GM23338 (cell line): ENCODE measurements around the gene REX1BD.

Source experiments
- CTCF ChIP-seq, 2 experiments: fragments of 200-600 bp in 1 of 2; sonication (generic) in 1 of 2; conservative IDR thresholded peaks; 2 replicates each; pipeline versions ENCODE4 v1.5.1 to v1.6.1; 2016 to 2017; ENCODE audit warnings: antibody characterized with exemption in 2 of 2, low read depth in 2 of 2, mild to moderate bottlenecking in 2 of 2, moderate library complexity in 1 of 2
- EZH2 ChIP-seq: fragments of 200-600 bp; sonication (generic); IDR thresholded peaks from one replicate; pipeline ENCODE4 v1.8.0; 2017; ENCODE audit warnings: antibody characterized with exemption, mild to moderate bottlenecking, low read depth; ENCODE audit not compliant: unreplicated experiment
- JUNB ChIP-seq: IDR thresholded peaks from one replicate; pipeline ENCODE4 v1.6.1; 2016; ENCODE audit warnings: antibody characterized with exemption; ENCODE audit not compliant: unreplicated experiment
- POLR2AphosphoS5 ChIP-seq: IDR thresholded peaks from 2 replicates; pipeline ENCODE4 v1.6.1; 2016; ENCODE audit warnings: antibody characterized with exemption, low read depth
- REST ChIP-seq: IDR thresholded peaks from one replicate; pipeline ENCODE4 v1.6.1; 2018; ENCODE audit warnings: antibody characterized with exemption; ENCODE audit not compliant: unreplicated experiment

- 0 out of 4 replicates have a peak, but pooled peaks of 1 of the 2 experiments have one; percentile 2 for TF ChIP-seq CTCF (conservative IDR thresholded peaks at IDR 0.05; ENCODE audit: low read depth in 2 of 2)
- no peak for TF ChIP-seq JUNB
- no peak for TF ChIP-seq EZH2
- TF ChIP-seq POLR2AphosphoS5 = no peak
- TF ChIP-seq REST = no peak
Measured at GRCh38 chr19:18608805-18609716, 20.5 kb downstream of the REX1BD start.
